Stromal cell of bone marrow (primary cell): ENCODE results near the gene RASSF6.
A peak's percentile ranks its signal among the peaks of the same experiment; 100 is the strongest.
"Not testable (repeated sequence)": the region's sequence is repeated elsewhere in the genome, so short reads cannot be mapped to it uniquely, and the experiment has no call there.

Experiments used
- DNase-seq: peaks from one replicate; pipeline ENCODE4 v3.0.0-alpha.2; 2012; ENCODE audit warnings: low read depth

RASSF6 gene, protein sequence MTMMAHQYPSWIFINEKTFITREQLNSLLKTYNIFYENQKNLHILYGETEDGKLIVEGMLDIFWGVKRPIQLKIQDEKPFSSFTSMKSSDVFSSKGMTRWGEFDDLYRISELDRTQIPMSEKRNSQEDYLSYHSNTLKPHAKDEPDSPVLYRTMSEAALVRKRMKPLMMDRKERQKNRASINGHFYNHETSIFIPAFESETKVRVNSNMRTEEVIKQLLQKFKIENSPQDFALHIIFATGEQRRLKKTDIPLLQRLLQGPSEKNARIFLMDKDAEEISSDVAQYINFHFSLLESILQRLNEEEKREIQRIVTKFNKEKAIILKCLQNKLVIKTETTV

DNA sequence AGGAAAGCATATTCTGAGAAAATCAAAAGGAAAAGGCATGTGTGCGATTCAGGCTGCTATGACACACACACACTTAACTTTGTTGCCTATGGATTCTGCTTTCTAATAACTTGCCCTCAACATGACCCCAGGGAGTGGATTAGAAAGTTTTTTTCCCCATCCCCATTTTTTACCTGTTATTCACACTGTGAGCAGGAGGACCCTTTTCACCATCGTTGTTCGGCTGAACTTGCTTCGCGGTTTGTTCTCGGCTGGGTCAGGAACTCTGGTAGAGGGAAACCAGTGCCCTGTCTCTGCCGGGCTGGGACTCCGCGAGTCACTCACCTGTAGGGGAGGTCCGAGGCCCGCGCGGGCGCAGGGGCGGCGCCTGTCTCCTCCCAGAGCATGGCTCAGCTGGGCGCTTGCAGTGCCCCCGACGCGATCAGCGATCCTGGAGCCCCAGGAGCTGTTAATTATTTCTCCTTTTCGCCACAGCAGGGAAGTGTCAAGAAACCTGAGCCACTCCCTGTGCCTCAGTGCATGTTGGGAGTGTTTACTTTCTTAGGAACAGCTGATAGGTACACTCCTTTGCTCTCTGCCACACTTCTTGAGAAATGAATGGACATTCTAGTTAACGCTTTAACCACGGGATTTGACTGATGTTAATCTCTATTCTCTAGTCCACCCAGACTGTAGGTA is at the start of gene RASSF6:
Gene RASSF6 (minus strand): TSS at position 322 of the 678 bp plus-strand sequence. CDS start 8,641 bp downstream, outside the sequence.
- no peak for DNase-seq

- no peak for DNase-seq
These were observed 49.4 kb upstream of the RASSF6 start for GRCh38 chr4:73669410-73670183.

GRCh38 chr4:73668782-73669201 is 48.6 kb upstream of the RASSF6 start:
- no peak for DNase-seq

DNA sequence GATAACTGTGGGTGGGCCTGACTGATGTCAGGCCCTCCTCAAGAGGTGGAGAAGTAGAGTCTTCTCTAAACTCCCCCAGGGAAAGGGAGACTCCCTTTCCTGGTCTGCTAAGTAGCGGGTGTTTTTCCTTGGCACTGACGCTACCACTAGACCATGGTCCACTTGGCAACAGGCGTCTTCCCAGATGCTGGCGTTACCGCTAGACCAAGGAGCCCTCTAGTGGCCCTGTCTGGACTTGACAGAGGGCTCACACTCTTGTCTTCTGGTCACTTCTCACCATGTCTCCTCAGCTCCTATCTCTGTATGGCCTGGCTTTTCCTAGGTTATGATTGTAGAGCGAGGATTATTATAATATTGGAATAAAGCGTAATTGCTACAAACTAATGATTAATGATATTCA is 45.7 kb upstream of the RASSF6 start:
- DNase-seq, result not testable (repeated sequence)

- DNase-seq, result no peak
These were observed 44.2 kb upstream of the RASSF6 start for GRCh38 chr4:73664470-73664869.

DNA sequence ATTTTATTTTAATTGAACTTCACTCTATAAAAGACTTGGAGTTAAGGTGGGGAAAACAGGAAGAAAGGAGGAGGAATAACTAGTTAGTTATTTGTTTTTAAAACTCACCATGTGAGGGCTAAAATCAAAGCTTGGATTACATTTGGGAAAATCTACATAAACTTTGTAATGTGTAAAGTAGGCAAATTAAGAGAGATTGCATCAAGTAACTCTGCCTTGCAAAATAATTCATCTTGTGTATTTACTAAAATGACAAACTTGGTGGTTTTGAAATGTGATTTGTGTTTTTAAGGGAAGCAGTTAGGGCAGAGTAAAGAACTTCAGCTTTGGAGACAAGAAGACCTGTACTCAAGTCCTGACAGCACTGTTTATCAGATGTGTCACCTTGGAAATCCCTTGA is 43.3 kb upstream of the RASSF6 start:
- no peak for DNase-seq

DNA sequence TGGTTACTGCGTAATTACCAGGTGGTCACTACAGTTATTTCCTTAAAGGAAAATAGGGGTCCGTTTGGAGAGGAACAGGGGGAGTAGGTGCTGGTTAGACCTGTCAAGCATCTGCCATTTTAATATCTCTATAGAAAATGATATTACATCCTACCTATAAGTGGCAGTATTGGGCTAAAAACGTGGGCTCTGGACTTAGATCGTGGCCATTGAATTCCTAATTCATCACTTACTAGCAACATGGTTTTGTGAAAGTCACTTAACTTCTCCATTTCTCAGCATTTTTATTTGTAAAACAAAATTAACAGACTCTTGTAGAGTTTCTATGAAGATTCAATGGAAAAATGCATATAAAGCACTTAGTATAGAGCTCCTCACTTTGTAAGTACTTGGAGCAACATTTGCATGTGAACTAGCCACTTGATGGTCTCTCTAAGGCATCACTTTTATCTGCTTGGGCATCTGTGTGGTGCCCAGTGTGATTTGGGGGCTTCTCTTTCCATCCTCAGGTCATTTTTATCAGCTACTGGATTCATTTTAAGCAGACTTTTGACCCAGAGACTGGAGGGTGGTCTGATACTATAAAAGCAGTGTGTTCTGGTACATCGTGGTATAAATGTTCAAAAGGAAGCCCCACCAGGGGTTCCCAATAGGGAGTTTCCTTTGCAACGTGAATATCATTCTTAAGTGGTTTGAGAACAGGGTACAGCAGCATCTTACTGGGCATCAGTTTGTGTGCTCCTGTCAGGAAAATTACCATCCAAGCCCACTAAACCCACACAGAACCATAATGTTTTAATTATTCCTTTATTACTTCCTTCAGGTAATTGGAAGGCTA is 42.7 kb upstream of the RASSF6 start:
- peak; percentile 43 for DNase-seq

DNA sequence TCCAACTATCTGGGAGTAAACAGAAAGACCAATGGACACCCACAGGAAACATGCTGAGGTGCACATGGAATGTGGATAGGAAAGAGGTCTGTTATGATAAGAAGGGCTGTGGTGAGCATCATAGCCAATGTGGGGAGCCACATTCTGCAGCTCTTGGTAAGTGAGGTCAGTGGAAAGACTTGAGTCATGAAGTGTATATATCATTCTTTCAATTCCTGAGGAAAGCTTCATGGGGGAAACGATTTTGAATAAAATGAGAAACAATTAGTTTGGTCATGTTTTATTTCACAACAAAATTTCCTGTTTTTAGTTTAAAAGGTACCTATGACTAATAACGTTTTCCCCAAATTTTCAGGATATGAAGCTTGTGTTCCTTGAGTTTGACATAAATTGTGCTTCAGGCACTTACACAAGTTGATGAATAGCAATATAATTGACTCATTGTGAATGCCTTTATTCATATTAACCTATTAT is 41.4 kb upstream of the RASSF6 start:
- DNase-seq, result peak; percentile 73

DNA sequence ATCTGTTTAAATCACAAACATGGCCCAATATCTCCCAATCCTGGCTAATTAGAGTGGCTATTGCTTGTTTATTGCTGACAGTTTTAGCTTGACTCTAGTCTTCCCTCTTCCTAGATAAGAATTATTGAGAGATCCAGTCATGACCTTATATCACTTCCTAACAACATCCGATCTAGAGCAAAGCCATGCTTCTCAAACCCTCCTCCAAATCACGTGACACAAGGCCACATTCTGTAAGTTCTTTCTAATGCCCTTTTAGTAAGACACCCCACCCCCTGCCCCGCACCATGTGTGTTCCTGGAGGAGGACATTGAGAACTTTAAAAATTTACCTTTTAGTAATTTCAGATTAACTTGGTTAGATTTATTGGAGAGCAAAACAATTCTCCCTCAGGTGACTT is 40.6 kb upstream of the RASSF6 start:
- DNase-seq, result no peak

- no peak for DNase-seq
These were observed 33.5 kb upstream of the RASSF6 start for GRCh38 chr4:73653695-73654106.

GRCh38 chr4:73650250-73650649 is 30.0 kb upstream of the RASSF6 start:
- no peak for DNase-seq

- no peak for DNase-seq
These were observed 28.2 kb upstream of the RASSF6 start for GRCh38 chr4:73648478-73648877.

DNA sequence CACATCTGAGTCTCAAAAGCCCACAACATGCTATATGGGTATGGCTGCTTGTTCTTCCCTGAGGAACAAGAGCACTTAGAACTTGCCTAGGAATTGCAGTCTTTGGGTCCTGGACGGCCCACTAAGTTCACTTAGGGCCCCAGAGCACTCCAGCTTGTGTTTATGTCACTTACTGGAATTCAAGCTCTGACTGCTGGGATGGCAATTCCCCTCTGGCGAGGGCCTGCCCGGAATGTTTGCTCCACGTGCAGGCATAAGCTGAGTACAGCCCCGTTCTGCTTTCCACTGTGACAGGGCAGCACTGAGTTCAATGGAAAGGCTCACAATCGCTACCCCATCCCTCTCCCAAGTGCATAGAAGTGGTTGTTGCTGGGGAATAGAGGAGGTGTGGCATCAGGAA is 25.9 kb upstream of the RASSF6 start:
- DNase-seq, result no peak

- no peak for DNase-seq
These were observed 11.5 kb upstream of the RASSF6 start for GRCh38 chr4:73631565-73632226.

DNA sequence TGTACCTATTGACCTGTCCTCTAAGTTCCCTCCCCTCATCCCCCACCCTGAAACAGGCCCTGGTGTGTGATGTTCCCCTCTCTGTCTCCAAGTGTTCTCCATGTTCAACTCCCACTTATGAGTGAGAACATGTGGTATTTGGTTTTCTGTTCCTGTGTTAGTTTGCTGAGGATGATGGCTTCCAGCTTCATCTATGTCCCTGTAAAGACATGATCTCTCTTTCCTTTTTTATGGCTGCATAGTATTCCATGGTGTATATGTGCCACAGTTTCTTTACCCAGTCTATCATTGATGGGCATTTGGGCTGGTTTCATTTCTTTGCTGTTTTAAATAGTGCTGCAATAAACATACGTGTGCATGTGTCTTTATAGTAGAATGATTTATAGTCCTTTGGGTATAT is 8.6 kb upstream of the RASSF6 start:
- DNase-seq, result not testable (repeated sequence)

GRCh38 chr4:73621357-73621756 is 1.1 kb upstream of the RASSF6 start:
- no peak for DNase-seq

- DNase-seq, result no peak
These were observed 890 bp downstream of the RASSF6 start for GRCh38 chr4:73619346-73619745.

GRCh38 chr4:73617256-73617655 is 3.0 kb downstream of the RASSF6 start:
- no peak for DNase-seq

DNA sequence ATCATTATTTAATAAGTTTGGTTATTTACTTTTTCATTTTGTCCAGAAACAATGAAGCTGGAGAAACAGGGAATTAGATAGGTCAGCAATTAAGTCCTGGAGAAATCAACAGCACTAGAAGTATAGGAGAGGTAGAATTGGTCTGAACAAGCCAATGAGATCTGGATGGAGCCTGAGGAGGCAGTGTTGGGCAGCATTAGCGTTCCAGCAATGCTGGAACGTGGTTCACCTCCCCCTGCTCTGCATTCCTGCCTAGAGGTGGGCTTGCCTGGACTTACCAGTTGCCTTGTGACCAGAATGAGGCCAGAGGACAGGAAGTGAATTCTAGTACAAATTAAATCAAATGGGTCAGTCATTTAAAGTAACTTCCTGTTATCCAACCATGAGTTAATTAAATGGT is 4.6 kb downstream of the RASSF6 start:
- no peak for DNase-seq

DNA sequence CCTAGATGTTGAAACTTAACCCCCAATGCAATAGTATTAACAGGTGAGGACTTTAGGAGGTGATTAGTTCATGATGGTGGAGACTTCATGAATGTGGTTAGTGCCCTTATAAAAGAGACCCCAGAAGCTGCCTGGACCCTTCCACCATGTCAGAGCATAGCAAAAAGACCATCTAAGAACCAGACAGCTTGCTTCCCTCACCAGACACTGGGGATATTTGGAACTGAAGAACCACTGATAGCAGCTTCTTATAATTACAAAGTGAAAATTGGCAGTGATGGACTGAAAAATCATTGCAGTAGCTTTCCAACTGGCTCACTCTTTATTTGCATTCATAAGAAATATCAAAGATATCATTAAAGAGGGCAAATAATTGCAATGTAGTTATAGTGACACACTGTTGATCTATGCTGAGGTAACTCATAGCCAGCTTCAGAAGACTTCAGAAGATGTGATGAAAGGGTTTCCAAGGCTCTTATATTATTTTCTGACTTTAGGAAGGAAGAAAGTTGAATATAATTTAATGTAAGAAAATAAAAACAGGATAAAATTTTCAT is 5.8 kb downstream of the RASSF6 start:
- no peak for DNase-seq

- DNase-seq, result no peak
These were observed 7.1 kb downstream of the RASSF6 start for GRCh38 chr4:73613130-73613529.
